ENCODE measurements around the gene NFIA. TPM values are rescaled to one million over a fixed set of nuclear protein-coding genes. Genes with fewer than 3 reads are reported as not detected.

The NFIA gene
- polyA plus RNA-seq, 4 donors: 1.6 to 9.7 (median 4.9) TPM

DNA sequence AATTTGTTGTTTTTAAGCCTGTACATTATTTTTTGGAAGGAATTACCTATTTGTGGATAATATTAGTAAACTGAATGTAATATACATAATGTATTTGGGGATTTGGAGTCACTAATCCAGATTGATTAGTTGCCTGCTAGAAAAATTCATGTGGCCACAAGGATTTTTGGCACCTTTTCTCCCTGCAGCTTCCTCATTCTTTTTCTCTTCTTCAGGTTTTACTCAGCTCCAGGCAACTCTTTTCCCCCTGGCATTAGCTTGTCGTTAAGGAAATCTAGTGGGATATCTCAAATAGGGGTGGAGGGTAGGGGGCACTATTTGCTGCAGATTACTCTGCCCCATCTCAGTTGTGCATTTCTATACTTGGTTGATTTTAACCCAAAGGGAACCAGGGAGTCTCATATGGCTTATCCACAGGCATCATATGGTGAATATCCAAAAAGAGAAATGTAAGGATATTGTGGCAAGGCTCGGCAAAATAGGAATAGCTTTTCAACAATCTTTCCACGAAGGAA lies 203.1 kb downstream of the NFIA start:
- no peak for DNase-seq
- Histone ChIP-seq H3K4me3 (ENCODE audit: low read depth in 1 of 3, low read length in 3 of 3) (no peak overlapping the region), H3K36me3 (ENCODE audit: control insufficient read depth in 3 of 3, insufficient read depth in 2 of 3, low read depth in 1 of 3, low read length in 3 of 3) (no peaks in the 10 kb centered on the region), H3K9me3 (ENCODE audit: control insufficient read depth in 2 of 2, insufficient read depth in 1 of 2, low read depth in 1 of 2, low read length in 1 of 2) (no peaks in the 10 kb centered on the region), H3K27ac (ENCODE audit: low read depth in 1 of 3, low read length in 2 of 3) (no peak overlapping the region), H3K4me1 (ENCODE audit: control insufficient read depth in 3 of 3, insufficient read depth in 2 of 3, low read depth in 1 of 3, low read length in 2 of 3) (no peaks in the 10 kb centered on the region), H3K27me3 (ENCODE audit: control insufficient read depth in 3 of 3, insufficient read depth in 3 of 3, low read length in 3 of 3) (no peaks in the 10 kb centered on the region)
- WGBS, 3 donors: 86 to 88% (median 86%) methylated on average over 3 of the region's 3 CpGs
- FAIRE-seq: no peak

DNA sequence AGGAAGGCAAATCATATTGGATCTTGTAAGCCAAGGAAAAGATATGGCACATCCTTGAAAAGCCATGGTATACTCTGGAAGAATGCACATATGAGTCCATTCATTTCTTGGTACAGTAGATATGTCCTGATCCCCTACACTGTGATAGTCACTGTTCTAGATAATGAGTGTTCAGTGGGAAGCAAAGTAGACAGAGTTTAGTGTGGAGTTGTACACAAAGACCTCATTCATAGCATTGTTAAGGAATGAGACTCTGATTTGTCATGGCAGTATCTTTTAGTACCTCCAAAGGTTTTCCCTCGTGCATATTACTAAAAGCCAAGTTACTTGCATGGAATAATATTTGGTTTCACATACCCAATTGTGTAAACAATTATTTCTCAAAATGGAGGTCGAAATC lies 204.7 kb downstream of the NFIA start:
- FAIRE-seq: no peak
- no peak overlapping the region for H3K27ac ChIP-seq (ENCODE audit: low read depth in 1 of 3, low read length in 2 of 3)
- no peaks in the 10 kb centered on the region for H3K4me1 ChIP-seq (ENCODE audit: control insufficient read depth in 3 of 3, insufficient read depth in 2 of 3, low read depth in 1 of 3, low read length in 2 of 3)
- no peaks in the 10 kb centered on the region for H3K36me3 ChIP-seq (ENCODE audit: control insufficient read depth in 3 of 3, insufficient read depth in 2 of 3, low read depth in 1 of 3, low read length in 3 of 3)
- no peak for DNase-seq
- no peaks in the 10 kb centered on the region for H3K27me3 ChIP-seq (ENCODE audit: control insufficient read depth in 3 of 3, insufficient read depth in 3 of 3, low read length in 3 of 3)
- no peaks in the 10 kb centered on the region for H3K9me3 ChIP-seq (ENCODE audit: control insufficient read depth in 2 of 2, insufficient read depth in 1 of 2, low read depth in 1 of 2, low read length in 1 of 2)
- WGBS, 3 donors: 70 to 82% (median 78%) methylated on average over 2 of the region's 2 CpGs
- H3K4me3 ChIP-seq (ENCODE audit: low read depth in 1 of 3, low read length in 3 of 3): no peak overlapping the region

DNA sequence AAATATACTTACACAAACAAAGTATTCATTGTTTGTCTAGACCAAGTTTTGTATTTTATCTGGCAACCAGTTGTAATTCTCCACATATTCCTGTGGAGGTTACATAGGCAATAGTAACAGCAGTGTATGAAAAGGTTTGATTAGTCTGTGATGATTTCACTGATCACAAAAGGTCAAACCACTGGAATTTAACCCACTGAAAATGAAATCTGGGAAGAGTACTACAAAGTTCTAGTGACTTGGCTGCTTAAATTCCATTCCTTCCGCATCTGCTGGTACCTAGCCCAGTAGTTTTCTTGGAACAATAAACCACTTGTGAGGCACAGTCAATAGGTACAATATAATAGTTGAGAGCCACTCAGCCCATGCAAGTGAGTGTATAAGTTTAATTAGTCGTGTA lies 205.4 kb downstream of the NFIA start:
- no peak overlapping the region for H3K27ac ChIP-seq (ENCODE audit: low read depth in 1 of 3, low read length in 2 of 3)
- no peaks in the 10 kb centered on the region for H3K36me3 ChIP-seq (ENCODE audit: control insufficient read depth in 3 of 3, insufficient read depth in 2 of 3, low read depth in 1 of 3, low read length in 3 of 3)
- H3K9me3 ChIP-seq (ENCODE audit: control insufficient read depth in 2 of 2, insufficient read depth in 1 of 2, low read depth in 1 of 2, low read length in 1 of 2): no peaks in the 10 kb centered on the region
- WGBS, 3 donors: 77 to 91% (median 83%) methylated on average over 2 of the region's 2 CpGs
- H3K4me3 ChIP-seq (ENCODE audit: low read depth in 1 of 3, low read length in 3 of 3): no peak overlapping the region
- DNase-seq (no peak), FAIRE-seq (no peak)
- no peaks in the 10 kb centered on the region for H3K4me1 ChIP-seq (ENCODE audit: control insufficient read depth in 3 of 3, insufficient read depth in 2 of 3, low read depth in 1 of 3, low read length in 2 of 3)
- no peaks in the 10 kb centered on the region for H3K27me3 ChIP-seq (ENCODE audit: control insufficient read depth in 3 of 3, insufficient read depth in 3 of 3, low read length in 3 of 3)

DNA sequence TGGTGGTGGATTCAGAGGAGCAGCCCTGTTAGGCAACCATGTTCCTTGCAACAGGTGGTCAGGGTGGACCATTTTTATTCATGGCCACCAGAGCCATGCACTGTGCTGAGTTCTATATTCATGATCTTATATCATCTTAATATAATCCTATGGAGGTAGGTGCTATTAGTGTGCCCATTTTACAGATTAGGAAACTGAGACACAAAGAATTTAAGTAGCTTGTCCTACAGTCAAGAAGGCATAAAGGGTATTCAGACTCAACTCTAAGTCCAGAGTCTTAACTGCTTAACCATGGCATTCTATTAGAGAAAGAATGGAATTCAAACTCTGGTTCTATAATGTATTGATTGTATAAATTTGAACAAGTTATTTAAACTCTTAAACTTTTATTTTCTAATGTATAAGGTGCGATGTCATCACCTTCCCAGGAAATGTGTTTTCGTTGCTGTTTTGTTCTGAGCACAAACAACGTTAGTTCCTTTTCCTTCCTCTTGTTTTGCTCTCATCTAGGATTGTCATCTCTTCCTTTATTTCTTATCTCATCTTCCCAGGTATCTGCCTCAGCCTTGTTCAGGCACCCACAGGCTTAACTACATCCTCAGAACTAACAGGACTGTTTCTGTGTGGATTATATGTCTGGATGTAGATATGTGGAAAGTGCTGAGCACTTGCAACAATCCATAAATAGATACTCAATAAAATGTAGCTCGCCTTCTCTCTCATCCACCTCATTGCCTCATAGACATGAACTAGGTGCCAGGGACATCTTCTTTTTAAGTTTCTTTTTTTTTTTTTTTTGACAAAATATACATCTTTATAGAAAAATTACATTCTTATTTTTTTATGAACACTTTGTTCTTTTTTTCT lies 207.1 kb downstream of the NFIA start:
- H3K36me3 ChIP-seq (ENCODE audit: control insufficient read depth in 3 of 3, insufficient read depth in 2 of 3, low read depth in 1 of 3, low read length in 3 of 3): no peaks in the 10 kb centered on the region
- WGBS, 3 donors: 78 to 96% (median 83%) methylated on average over 4 of the region's 4 CpGs
- H3K9me3 ChIP-seq (ENCODE audit: control insufficient read depth in 2 of 2, insufficient read depth in 1 of 2, low read depth in 1 of 2, low read length in 1 of 2): no peaks in the 10 kb centered on the region
- H3K4me1 ChIP-seq (ENCODE audit: control insufficient read depth in 3 of 3, insufficient read depth in 2 of 3, low read depth in 1 of 3, low read length in 2 of 3): no peaks in the 10 kb centered on the region
- no peaks in the 10 kb centered on the region for H3K27me3 ChIP-seq (ENCODE audit: control insufficient read depth in 3 of 3, insufficient read depth in 3 of 3, low read length in 3 of 3)
- no peak overlapping the region for H3K27ac ChIP-seq (ENCODE audit: low read depth in 1 of 3, low read length in 2 of 3)
- no peak for FAIRE-seq
- H3K4me3 ChIP-seq (ENCODE audit: low read depth in 1 of 3, low read length in 3 of 3): no peak overlapping the region
- DNase-seq: no peak

DNA sequence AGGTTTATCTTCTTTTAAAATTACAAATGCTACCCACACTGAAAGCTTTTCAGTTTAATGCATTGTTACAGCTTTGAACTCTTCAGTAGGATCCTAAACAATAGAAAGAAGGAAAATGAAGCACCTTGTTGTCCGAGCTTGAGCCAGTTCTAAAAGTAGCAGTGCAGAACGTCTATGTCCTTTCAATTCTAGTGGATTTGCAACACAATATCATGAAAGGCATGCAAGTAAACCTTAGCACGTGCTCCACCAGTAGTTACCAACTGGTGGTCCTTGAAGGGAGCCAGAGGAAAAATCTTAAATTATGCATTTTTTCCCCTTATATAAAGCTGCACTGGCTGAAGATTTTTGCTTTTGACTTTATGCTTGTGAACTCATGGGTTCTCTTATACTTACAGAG lies 208.2 kb downstream of the NFIA start:
- Histone ChIP-seq H3K36me3 (ENCODE audit: control insufficient read depth in 3 of 3, insufficient read depth in 2 of 3, low read depth in 1 of 3, low read length in 3 of 3) (no peaks in the 10 kb centered on the region), H3K4me1 (ENCODE audit: control insufficient read depth in 3 of 3, insufficient read depth in 2 of 3, low read depth in 1 of 3, low read length in 2 of 3) (no peaks in the 10 kb centered on the region), H3K4me3 (ENCODE audit: low read depth in 1 of 3, low read length in 3 of 3) (no peak overlapping the region), H3K27me3 (ENCODE audit: control insufficient read depth in 3 of 3, insufficient read depth in 3 of 3, low read length in 3 of 3) (no peaks in the 10 kb centered on the region), H3K9me3 (ENCODE audit: control insufficient read depth in 2 of 2, insufficient read depth in 1 of 2, low read depth in 1 of 2, low read length in 1 of 2) (no peaks in the 10 kb centered on the region), H3K27ac (ENCODE audit: low read depth in 1 of 3, low read length in 2 of 3) (no peak overlapping the region)
- FAIRE-seq (no peak), DNase-seq (no peak)
- 78 to 82% (median 79%) methylated on average over 3 of the region's 3 CpGs for WGBS, 3 donors

DNA sequence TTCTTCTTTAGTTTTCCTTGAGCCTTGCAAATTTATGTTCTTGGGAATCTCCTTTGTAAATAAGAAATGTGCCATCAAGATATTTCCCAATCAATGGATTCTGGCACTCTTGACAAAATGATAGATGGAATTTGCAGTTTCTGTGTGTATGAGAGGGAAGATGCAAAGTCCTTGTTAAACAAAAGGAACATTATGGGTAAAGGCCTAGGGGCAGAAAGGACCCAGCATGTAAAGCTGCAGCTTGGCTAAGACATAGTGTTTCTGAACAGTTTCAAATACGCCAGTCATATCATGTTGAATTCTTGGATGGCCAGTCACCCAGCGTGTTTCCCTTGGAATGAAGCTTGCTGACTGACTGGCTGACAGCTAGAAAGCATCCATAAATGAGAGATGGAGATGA lies 210.8 kb downstream of the NFIA start:
- no peaks in the 10 kb centered on the region for H3K36me3 ChIP-seq (ENCODE audit: control insufficient read depth in 3 of 3, insufficient read depth in 2 of 3, low read depth in 1 of 3, low read length in 3 of 3)
- H3K27ac ChIP-seq (ENCODE audit: low read depth in 1 of 3, low read length in 2 of 3): no peak overlapping the region
- H3K9me3 ChIP-seq (ENCODE audit: control insufficient read depth in 2 of 2, insufficient read depth in 1 of 2, low read depth in 1 of 2, low read length in 1 of 2): no peaks in the 10 kb centered on the region
- no peak for DNase-seq
- no peak overlapping the region for H3K4me3 ChIP-seq (ENCODE audit: low read depth in 1 of 3, low read length in 3 of 3)
- no peaks in the 10 kb centered on the region for H3K4me1 ChIP-seq (ENCODE audit: control insufficient read depth in 3 of 3, insufficient read depth in 2 of 3, low read depth in 1 of 3, low read length in 2 of 3)
- 85 to 94% (median 90%) methylated on average over 2 of the region's 2 CpGs for WGBS, 3 donors
- H3K27me3 ChIP-seq (ENCODE audit: control insufficient read depth in 3 of 3, insufficient read depth in 3 of 3, low read length in 3 of 3): no peaks in the 10 kb centered on the region
- no peak for FAIRE-seq

DNA sequence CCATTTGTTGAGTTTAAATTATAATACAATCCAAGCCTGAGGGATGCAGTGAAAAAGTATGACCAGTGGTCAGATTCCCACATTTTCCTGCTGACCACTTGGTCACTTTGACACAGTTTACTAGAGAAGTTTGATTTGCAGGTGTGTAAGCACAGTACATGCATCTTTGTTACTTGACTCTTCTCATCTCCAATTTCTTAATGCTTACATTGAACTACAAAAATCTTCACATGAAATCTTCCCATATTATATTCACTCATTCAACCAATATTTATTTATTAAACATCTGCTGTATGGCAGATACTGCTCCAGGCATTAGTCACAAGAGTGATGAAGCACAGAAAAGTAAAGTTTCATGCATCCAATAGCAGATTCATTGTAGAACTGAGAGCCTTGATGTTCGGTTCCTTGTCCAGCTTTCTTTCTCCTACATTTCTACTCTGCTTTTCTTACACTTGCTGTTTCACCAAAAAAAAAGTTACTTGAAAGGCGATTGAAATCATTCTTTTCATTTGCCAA lies 211.7 kb downstream of the NFIA start:
- no peaks in the 10 kb centered on the region for H3K27me3 ChIP-seq (ENCODE audit: control insufficient read depth in 3 of 3, insufficient read depth in 3 of 3, low read length in 3 of 3)
- H3K4me3 ChIP-seq (ENCODE audit: low read depth in 1 of 3, low read length in 3 of 3): no peak overlapping the region
- no peaks in the 10 kb centered on the region for H3K36me3 ChIP-seq (ENCODE audit: control insufficient read depth in 3 of 3, insufficient read depth in 2 of 3, low read depth in 1 of 3, low read length in 3 of 3)
- no peaks in the 10 kb centered on the region for H3K9me3 ChIP-seq (ENCODE audit: control insufficient read depth in 2 of 2, insufficient read depth in 1 of 2, low read depth in 1 of 2, low read length in 1 of 2)
- FAIRE-seq (no peak), DNase-seq (no peak)
- WGBS, 3 donors: 78 to 89% (median 83%) methylated on average over 2 of the region's 2 CpGs
- no peak overlapping the region for H3K27ac ChIP-seq (ENCODE audit: low read depth in 1 of 3, low read length in 2 of 3)
- H3K4me1 ChIP-seq (ENCODE audit: control insufficient read depth in 3 of 3, insufficient read depth in 2 of 3, low read depth in 1 of 3, low read length in 2 of 3): no peaks in the 10 kb centered on the region

DNA sequence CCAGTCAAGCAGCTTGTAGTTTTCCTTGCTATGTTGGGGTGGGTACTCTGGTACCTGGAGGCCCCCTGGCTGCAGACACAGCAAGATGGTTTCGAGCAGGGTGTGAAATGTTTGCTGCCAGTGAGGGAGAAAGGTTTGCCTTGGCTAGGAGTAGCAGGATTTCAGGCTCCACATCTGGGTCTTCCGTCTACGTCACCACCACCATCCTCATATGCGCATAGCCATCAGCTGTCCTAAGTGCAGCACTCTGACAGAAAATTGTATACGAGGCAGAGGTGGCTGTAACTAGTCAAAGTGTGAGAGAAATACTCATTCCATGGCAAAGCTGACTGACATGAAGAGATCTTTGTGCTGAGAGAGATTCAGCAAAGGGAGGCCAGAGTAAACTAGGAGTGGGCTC lies 212.6 kb downstream of the NFIA start:
- no peak overlapping the region for H3K27ac ChIP-seq (ENCODE audit: low read depth in 1 of 3, low read length in 2 of 3)
- WGBS, 3 donors: 87 to 96% (median 91%) methylated on average over 5 of the region's 5 CpGs

More for the DNA sequence above, 212.6 kb downstream of the NFIA start:
- Histone ChIP-seq H3K4me3 (ENCODE audit: low read depth in 1 of 3, low read length in 3 of 3) (no peak overlapping the region), H3K9me3 (ENCODE audit: control insufficient read depth in 2 of 2, insufficient read depth in 1 of 2, low read depth in 1 of 2, low read length in 1 of 2) (no peaks in the 10 kb centered on the region), H3K4me1 (ENCODE audit: control insufficient read depth in 3 of 3, insufficient read depth in 2 of 3, low read depth in 1 of 3, low read length in 2 of 3) (peaks cover 0 to 2% (median 0%) of the 10 kb centered on the region in 3 donors), H3K27me3 (ENCODE audit: control insufficient read depth in 3 of 3, insufficient read depth in 3 of 3, low read length in 3 of 3) (no peaks in the 10 kb centered on the region), H3K36me3 (ENCODE audit: control insufficient read depth in 3 of 3, insufficient read depth in 2 of 3, low read depth in 1 of 3, low read length in 3 of 3) (no peaks in the 10 kb centered on the region)
- DNase-seq (no peak), FAIRE-seq (no peak)

Measured in small intestine (tissue), 7 donors.